Smooth muscle cell (in vitro differentiated cells): Measurements from ENCODE around the gene TK1. TPM values are rescaled to one million over a fixed set of nuclear protein-coding genes. Genes with fewer than 3 reads are reported as not detected.

Experiments
- DNase-seq: peaks from one replicate; lab custom pipeline; 2025; ENCODE audit not compliant: unreplicated experiment; lab: John Stamatoyannopoulos, UW
- H2AFZ ChIP-seq: fragments of 200-600 bp; sonication (generic); 2 replicates; pipeline ENCODE4 v1.6.0; 2016; ENCODE audit warnings: antibody characterized with exemption, low read depth, mild to moderate bottlenecking
- H3F3A ChIP-seq: fragments of 200-600 bp; sonication (generic); 2 replicates; pipeline ENCODE4 v1.6.0; 2017; ENCODE audit warnings: antibody characterized with exemption, low read depth
- H3K27ac ChIP-seq: fragments of 200-600 bp; sonication (generic); 2 replicates; pipeline ENCODE4 v1.5.1; 2016; ENCODE audit warnings: low read depth, mild to moderate bottlenecking
- H3K27me3 ChIP-seq: fragments of 200-600 bp; sonication (generic); 2 replicates; pipeline ENCODE4 v1.6.1; 2016; ENCODE audit warnings: low read depth, mild to moderate bottlenecking
- H3K36me3 ChIP-seq: fragments of 200-600 bp; sonication (generic); 2 replicates; pipeline ENCODE4 v1.5.1; 2016; ENCODE audit warnings: low read depth
- H3K4me1 ChIP-seq: fragments of 200-600 bp; sonication (generic); 2 replicates; pipeline ENCODE4 v1.5.1; 2016; ENCODE audit warnings: low read depth
- H3K4me2 ChIP-seq: fragments of 200-600 bp; sonication (generic); 2 replicates; pipeline ENCODE4 v1.6.0; 2016; ENCODE audit warnings: mild to moderate bottlenecking
- H3K4me3 ChIP-seq: fragments of 200-600 bp; sonication (generic); 2 replicates; pipeline ENCODE4 v1.5.1; 2016; ENCODE audit warnings: mild to moderate bottlenecking
- H3K79me2 ChIP-seq: fragments of 200-600 bp; sonication (generic); 2 replicates; pipeline ENCODE4 v1.6.0; 2016; ENCODE audit warnings: low read depth, mild to moderate bottlenecking
- H3K9ac ChIP-seq: fragments of 200-600 bp; sonication (generic); 2 replicates; pipeline ENCODE4 v1.6.0; 2016; ENCODE audit warnings: low read depth
- H3K9me3 ChIP-seq: fragments of 200-600 bp; sonication (generic); replicated peaks from 2 replicates; pipeline ENCODE4 v1.5.1; 2016; ENCODE audit warnings: low read depth
- H4K20me1 ChIP-seq: fragments of 200-600 bp; sonication (generic); 2 replicates; pipeline ENCODE4 v1.6.0; 2016; ENCODE audit warnings: low read depth
- WGBS: methylation state at CpG from one replicate; pipeline ENCODE4 v1.1.7; 2016; ENCODE audit warnings: low lambda C conversion rate; 5-methylcytosine and 5-hydroxymethylcytosine counted together
- polyA plus RNA-seq: library from polyadenylated mRNA; unstranded; fragments of >200 nt; fragmentation: Nextera tagmentation; extraction: Ambion mirVana; gene quantifications from 2 replicates; pipeline ENCODE4 v1.2.1, GENCODE V29; 2016
- total RNA-seq: library from RNA; depleted of rRNA; stranded (reverse); fragments of >200 nt; gene quantifications from 2 replicates; pipeline ENCODE4 v1.2.3, GENCODE V29; 2014
- TF ChIP-seq, protein P1 (sequence below): fragments of 200-600 bp; sonication (generic); IDR thresholded peaks from 2 replicates; pipeline ENCODE4 v1.5.1; 2017; ENCODE audit warnings: borderline replicate concordance, mild to moderate bottlenecking, antibody characterized with exemption; ENCODE audit not compliant: insufficient read depth, poor library complexity, severe bottlenecking

TK1 gene
- total and polyA plus RNA-seq, 2 experiments from 2014 or later: 20.9 to 72.7 TPM

DNA sequence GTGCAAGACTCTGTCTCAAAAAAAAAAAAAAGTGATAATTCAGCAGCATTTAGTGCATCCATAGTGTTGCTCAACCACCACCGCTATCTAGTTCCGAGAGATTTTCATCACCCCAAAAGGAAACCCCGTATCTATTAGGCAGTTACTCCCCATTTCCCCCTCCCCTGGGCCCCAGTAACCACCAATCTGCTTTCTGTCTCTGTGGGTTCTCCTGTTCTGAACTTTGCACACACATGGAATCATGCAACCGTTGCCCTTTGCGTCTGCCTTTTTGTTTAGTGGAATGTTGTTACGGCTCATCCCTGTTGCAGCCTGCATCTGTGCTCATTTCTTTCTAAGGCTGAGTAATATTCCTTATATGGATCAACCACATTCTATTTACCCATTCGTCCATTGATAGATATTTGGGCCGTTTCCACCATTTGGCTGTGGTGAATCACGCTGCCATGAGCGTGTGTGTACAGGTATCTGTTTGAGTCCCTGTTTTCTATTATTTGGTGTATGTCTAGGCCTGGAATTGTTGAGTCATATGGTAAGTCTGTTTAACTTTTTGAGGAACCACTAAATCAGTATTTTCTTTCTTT lies 27.2 kb downstream of the TK1 start:
- Histone ChIP-seq H3F3A (peaks cover 4% of the 10 kb centered on the region), H4K20me1 (no peaks in the 10 kb centered on the region), H3K4me1 (no peaks in the 10 kb centered on the region), H3K79me2 (no peaks in the 10 kb centered on the region), H3K27me3 (no peaks in the 10 kb centered on the region), H3K27ac (peak overlapping the region; percentile 66), H3K4me3 (no peak overlapping the region), H3K9me3 (no peaks in the 10 kb centered on the region), H3K9ac (no peak overlapping the region), H2AFZ (no peak overlapping the region), H3K4me2 (no peak overlapping the region), H3K36me3 (no peaks in the 10 kb centered on the region)
- TF ChIP-seq, protein P1, sequence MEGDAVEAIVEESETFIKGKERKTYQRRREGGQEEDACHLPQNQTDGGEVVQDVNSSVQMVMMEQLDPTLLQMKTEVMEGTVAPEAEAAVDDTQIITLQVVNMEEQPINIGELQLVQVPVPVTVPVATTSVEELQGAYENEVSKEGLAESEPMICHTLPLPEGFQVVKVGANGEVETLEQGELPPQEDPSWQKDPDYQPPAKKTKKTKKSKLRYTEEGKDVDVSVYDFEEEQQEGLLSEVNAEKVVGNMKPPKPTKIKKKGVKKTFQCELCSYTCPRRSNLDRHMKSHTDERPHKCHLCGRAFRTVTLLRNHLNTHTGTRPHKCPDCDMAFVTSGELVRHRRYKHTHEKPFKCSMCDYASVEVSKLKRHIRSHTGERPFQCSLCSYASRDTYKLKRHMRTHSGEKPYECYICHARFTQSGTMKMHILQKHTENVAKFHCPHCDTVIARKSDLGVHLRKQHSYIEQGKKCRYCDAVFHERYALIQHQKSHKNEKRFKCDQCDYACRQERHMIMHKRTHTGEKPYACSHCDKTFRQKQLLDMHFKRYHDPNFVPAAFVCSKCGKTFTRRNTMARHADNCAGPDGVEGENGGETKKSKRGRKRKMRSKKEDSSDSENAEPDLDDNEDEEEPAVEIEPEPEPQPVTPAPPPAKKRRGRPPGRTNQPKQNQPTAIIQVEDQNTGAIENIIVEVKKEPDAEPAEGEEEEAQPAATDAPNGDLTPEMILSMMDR: no peak
- WGBS: 46% methylated on average over 10 of the region's 10 CpGs
- DNase-seq: no peak

DNA sequence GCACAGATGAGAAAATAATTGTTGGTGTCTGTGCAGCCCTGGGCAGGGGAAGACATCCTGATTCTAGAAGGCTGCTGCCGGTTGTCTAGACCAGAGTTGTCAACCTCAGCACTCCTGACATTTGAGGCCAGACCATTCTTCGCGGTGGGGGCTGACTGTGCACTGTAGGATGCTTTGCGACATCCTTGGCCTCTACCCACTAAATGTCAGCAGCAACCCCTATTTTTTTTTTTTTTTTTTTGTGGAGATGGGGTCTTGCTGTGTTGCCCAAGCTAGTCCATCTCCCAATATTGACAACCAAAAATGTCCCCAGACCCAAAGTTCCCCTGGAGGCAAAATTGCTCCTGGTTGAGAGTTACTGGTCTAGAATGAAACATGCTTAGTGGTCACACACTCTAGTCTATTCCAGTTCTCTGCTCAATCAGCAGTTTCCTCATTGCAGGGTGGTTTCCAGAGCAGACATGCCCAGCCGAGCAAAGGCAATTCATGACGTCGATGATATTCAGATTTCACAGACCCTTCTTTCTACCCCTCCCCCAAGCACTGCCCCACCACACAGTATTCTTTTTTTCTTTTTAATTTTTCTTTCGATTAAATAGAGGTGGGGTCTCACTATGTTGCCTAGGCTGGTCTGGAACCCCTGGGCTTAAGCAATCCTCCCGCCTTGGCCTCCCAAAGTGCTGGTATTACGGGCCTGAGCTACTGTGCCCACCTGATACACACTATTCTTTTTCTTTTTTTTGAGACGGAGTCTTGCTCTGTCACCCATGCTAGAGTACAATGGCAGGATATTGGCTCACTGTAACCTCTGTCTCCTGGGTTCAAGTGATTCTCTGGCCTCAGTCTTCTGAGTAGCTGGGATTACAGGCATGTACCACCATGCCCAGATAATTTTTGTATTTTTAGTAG lies 31.7 kb downstream of the TK1 start:
- H3K4me1 ChIP-seq: no peaks in the 10 kb centered on the region
- H3K9me3 ChIP-seq: no peaks in the 10 kb centered on the region
- H2AFZ ChIP-seq: no peak overlapping the region
- H3K27ac ChIP-seq: no peak overlapping the region
- H3K4me2 ChIP-seq: no peak overlapping the region
- TF ChIP-seq, protein P1: no peak
- peaks cover 4% of the 10 kb centered on the region for H3F3A ChIP-seq
- H3K27me3 ChIP-seq: no peaks in the 10 kb centered on the region
- 84% methylated on average over 11 of the region's 11 CpGs for WGBS
- no peak overlapping the region for H3K9ac ChIP-seq
- H3K79me2 ChIP-seq: no peaks in the 10 kb centered on the region
- no peak for DNase-seq
- H4K20me1 ChIP-seq: no peaks in the 10 kb centered on the region
- no peak overlapping the region for H3K4me3 ChIP-seq
- H3K36me3 ChIP-seq: no peaks in the 10 kb centered on the region

DNA sequence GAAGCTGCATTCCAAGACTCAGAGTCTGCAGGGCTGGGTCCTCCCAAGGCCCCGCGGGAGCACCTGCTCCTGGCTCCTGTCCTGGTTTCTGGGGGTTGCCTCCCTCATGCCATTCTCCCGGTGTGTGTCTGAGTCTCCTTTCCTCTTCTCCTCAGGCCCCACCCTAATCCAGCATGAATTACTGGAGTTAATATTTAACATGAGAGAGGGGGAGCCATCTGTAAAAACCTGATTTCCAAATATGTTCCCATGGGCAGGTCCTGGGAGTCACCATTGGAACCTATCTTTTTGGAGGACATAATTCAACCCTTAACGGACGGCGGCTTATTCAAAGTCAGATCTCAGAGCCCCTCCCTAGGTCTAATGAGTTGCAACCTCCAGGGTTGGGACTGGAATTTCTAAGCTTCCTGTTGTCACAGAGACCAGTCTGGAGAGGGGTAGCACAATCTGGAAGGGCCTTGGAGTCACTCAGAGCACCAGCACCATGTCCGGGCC lies 35.3 kb downstream of the TK1 start:
- Histone ChIP-seq H3K9ac (no peak overlapping the region), H2AFZ (no peak overlapping the region), H3K4me3 (no peak overlapping the region), H3K4me2 (no peak overlapping the region), H3K4me1 (no peaks in the 10 kb centered on the region), H4K20me1 (no peaks in the 10 kb centered on the region), H3K27me3 (no peaks in the 10 kb centered on the region), H3F3A (no peaks in the 10 kb centered on the region), H3K9me3 (no peaks in the 10 kb centered on the region), H3K79me2 (no peaks in the 10 kb centered on the region), H3K36me3 (no peaks in the 10 kb centered on the region), H3K27ac (no peak overlapping the region)
- WGBS: 64% methylated on average over 7 of the region's 7 CpGs
- TF ChIP-seq, protein P1: no peak
- DNase-seq: no peak
